ENCODE measurements around the gene B3GNT7.

Gene B3GNT7

DNA sequence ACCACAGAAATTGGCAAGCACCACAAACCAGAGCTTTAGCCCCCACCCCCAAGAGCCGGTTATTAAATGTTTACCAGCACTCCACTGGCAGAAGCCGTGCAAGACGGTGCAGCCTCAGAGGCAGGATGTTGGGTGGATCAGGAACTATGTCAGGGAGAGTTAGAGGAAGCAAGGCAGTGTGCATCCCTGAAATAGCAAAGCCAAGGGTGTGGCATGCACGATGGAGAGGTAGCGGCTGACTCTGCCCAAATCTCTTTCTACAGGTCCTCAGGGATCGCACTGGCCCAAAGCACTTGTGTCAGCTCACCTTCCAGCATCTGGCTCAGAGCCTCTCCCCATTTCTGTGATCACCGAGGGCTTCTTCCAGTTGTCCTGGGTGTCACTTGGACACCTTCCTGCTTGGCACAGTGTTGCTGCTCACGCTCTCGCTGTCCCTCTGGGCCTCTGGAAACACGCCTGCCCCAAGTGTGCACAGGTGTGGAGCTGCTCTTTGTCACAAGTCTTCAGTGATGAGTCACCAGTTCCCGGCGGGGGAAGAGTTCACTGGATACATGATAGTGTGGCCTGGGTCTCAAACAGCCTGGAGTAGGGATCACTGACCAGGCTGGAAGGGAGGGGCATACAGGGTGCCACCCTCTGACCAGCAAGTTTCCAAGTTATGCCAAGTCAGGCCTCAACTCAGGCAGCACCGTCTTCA lies 17.3 kb upstream of the B3GNT7 start:
- Histone ChIP-seq H2BK12ac (ENCODE audit: low read length) (no peak overlapping the region), H3K79me1 (ENCODE audit: low read depth, low read length) (no peaks in the 10 kb centered on the region), H3K23ac (ENCODE audit: low read depth, low read length, poor library complexity) (peak overlapping the region; percentile 56)

GRCh38 chr2:231379266-231380215 lies 16.0 kb upstream of the B3GNT7 start:
- no CpG with 5 or more reads among the region's 21 CpGs for WGBS, 2 donors (ENCODE audit: extremely low coverage in 2 of 2, insufficient read length in 2 of 2, insufficient replicate concordance in 1 of 2)
- no peak overlapping the region for H3K4me3 ChIP-seq (ENCODE audit: low read length in 2 of 2)
- H3K14ac ChIP-seq (ENCODE audit: low read length): no peak overlapping the region
- no peak overlapping the region for H2BK12ac ChIP-seq (ENCODE audit: low read length)
- no peak overlapping the region for H2BK120ac ChIP-seq (ENCODE audit: low read depth, low read length)
- no peak overlapping the region for H3K9ac ChIP-seq (ENCODE audit: low read depth, low read length, poor library complexity)
- H3K27ac ChIP-seq (replicated peaks; ENCODE audit: low read length): no peak overlapping the region
- peak overlapping the region; percentile 35 for H2AK5ac ChIP-seq (ENCODE audit: low read depth, low read length)
- H3K9me3 ChIP-seq (replicated peaks in 1 of 2; ENCODE audit: control insufficient read depth in 2 of 2, insufficient read depth in 1 of 2, low read depth in 1 of 2, low read length in 2 of 2): no peaks in the 10 kb centered on the region
- H3K27me3 ChIP-seq (ENCODE audit: control insufficient read depth in 3 of 3, insufficient read depth in 3 of 3, low read depth in 1 of 3, low read length in 3 of 3): no peaks in the 10 kb centered on the region
- no peak overlapping the region for H4K91ac ChIP-seq (ENCODE audit: low read depth, low read length, poor library complexity)
- no peak overlapping the region for H2AFZ ChIP-seq (ENCODE audit: low read length)
- H3K36me3 ChIP-seq (replicated peaks in 1 of 2; ENCODE audit: control insufficient read depth in 2 of 2, insufficient read depth in 2 of 2, low read length in 2 of 2): no peaks in the 10 kb centered on the region
- DNase-seq (ENCODE audit: low spot score): no peak
- no peak overlapping the region for H2BK5ac ChIP-seq (ENCODE audit: low read length)
- H3K4me1 ChIP-seq (ENCODE audit: control insufficient read depth in 2 of 2, insufficient read depth in 1 of 2, low read depth in 1 of 2, low read length in 2 of 2): peaks cover 3 to 12% of the 10 kb centered on the region in 2 donors
- H3K4ac ChIP-seq (ENCODE audit: low read length): no peak overlapping the region
- no peak overlapping the region for H3K4me2 ChIP-seq (ENCODE audit: insufficient read depth, low read length, poor library complexity, severe bottlenecking)
- no peak overlapping the region for H4K8ac ChIP-seq (ENCODE audit: low read depth, low read length)
- no peaks in the 10 kb centered on the region for H3K79me1 ChIP-seq (ENCODE audit: low read depth, low read length)
- H3K18ac ChIP-seq (ENCODE audit: low read length): peak overlapping the region; percentile 33
- H2BK15ac ChIP-seq (ENCODE audit: low read length): no peak overlapping the region
- no peak overlapping the region for H3K23ac ChIP-seq (ENCODE audit: low read depth, low read length, poor library complexity)

More for the DNA sequence above, 17.3 kb upstream of the B3GNT7 start:
- Histone ChIP-seq H2BK5ac (ENCODE audit: low read length) (no peak overlapping the region), H3K9me3 (replicated peaks in 1 of 2; ENCODE audit: control insufficient read depth in 2 of 2, insufficient read depth in 1 of 2, low read depth in 1 of 2, low read length in 2 of 2) (no peaks in the 10 kb centered on the region), H4K91ac (ENCODE audit: low read depth, low read length, poor library complexity) (no peak overlapping the region), H3K18ac (ENCODE audit: low read length) (no peak overlapping the region), H3K27me3 (ENCODE audit: control insufficient read depth in 3 of 3, insufficient read depth in 3 of 3, low read depth in 1 of 3, low read length in 3 of 3) (no peaks in the 10 kb centered on the region), H3K36me3 (replicated peaks in 1 of 2; ENCODE audit: control insufficient read depth in 2 of 2, insufficient read depth in 2 of 2, low read length in 2 of 2) (no peaks in the 10 kb centered on the region), H2AK5ac (ENCODE audit: low read depth, low read length) (no peak overlapping the region), H2BK15ac (ENCODE audit: low read length) (no peak overlapping the region), H3K14ac (ENCODE audit: low read length) (no peak overlapping the region), H3K4me2 (ENCODE audit: insufficient read depth, low read length, poor library complexity, severe bottlenecking) (no peak overlapping the region), H2BK120ac (ENCODE audit: low read depth, low read length) (no peak overlapping the region), H3K4ac (ENCODE audit: low read length) (no peak overlapping the region), H3K4me1 (ENCODE audit: control insufficient read depth in 2 of 2, insufficient read depth in 1 of 2, low read depth in 1 of 2, low read length in 2 of 2) (peaks cover 3 to 10% of the 10 kb centered on the region in 2 donors), H3K4me3 (ENCODE audit: low read length in 2 of 2) (no peak overlapping the region), H2AFZ (ENCODE audit: low read length) (no peak overlapping the region), H4K8ac (ENCODE audit: low read depth, low read length) (no peak overlapping the region), H3K27ac (replicated peaks; ENCODE audit: low read length) (no peak overlapping the region), H3K9ac (ENCODE audit: low read depth, low read length, poor library complexity) (no peak overlapping the region)
- no CpG with 5 or more reads among the region's 13 CpGs for WGBS, 2 donors (ENCODE audit: extremely low coverage in 2 of 2, insufficient read length in 2 of 2, insufficient replicate concordance in 1 of 2)
- no peak for DNase-seq (ENCODE audit: low spot score)

- Histone ChIP-seq H3K4ac (ENCODE audit: low read length) (no peak overlapping the region), H2BK15ac (ENCODE audit: low read length) (no peak overlapping the region), H2AFZ (ENCODE audit: low read length) (no peak overlapping the region), H3K9ac (ENCODE audit: low read depth, low read length, poor library complexity) (no peak overlapping the region), H3K4me2 (ENCODE audit: insufficient read depth, low read length, poor library complexity, severe bottlenecking) (no peak overlapping the region), H3K9me3 (replicated peaks in 1 of 2; ENCODE audit: control insufficient read depth in 2 of 2, insufficient read depth in 1 of 2, low read depth in 1 of 2, low read length in 2 of 2) (peaks cover 0 to 5% of the 10 kb centered on the region in 2 donors), H2BK120ac (ENCODE audit: low read depth, low read length) (no peak overlapping the region), H2BK5ac (ENCODE audit: low read length) (no peak overlapping the region), H3K18ac (ENCODE audit: low read length) (peak overlapping the region; percentile 33), H3K79me1 (ENCODE audit: low read depth, low read length) (no peaks in the 10 kb centered on the region), H3K36me3 (replicated peaks in 1 of 2; ENCODE audit: control insufficient read depth in 2 of 2, insufficient read depth in 2 of 2, low read length in 2 of 2) (no peaks in the 10 kb centered on the region), H4K91ac (ENCODE audit: low read depth, low read length, poor library complexity) (no peak overlapping the region), H3K23ac (ENCODE audit: low read depth, low read length, poor library complexity) (no peak overlapping the region), H3K27ac (replicated peaks; ENCODE audit: low read length) (no peak overlapping the region), H2AK5ac (ENCODE audit: low read depth, low read length) (peak overlapping the region; percentile 35), H2BK12ac (ENCODE audit: low read length) (no peak overlapping the region), H3K14ac (ENCODE audit: low read length) (no peak overlapping the region), H3K4me3 (ENCODE audit: low read length in 2 of 2) (no peak overlapping the region), H4K8ac (ENCODE audit: low read depth, low read length) (no peak overlapping the region), H3K27me3 (ENCODE audit: control insufficient read depth in 3 of 3, insufficient read depth in 3 of 3, low read depth in 1 of 3, low read length in 3 of 3) (no peaks in the 10 kb centered on the region), H3K4me1 (ENCODE audit: control insufficient read depth in 2 of 2, insufficient read depth in 1 of 2, low read depth in 1 of 2, low read length in 2 of 2) (peaks cover 3 to 12% of the 10 kb centered on the region in 2 donors)
- DNase-seq (ENCODE audit: low spot score): no peak
- WGBS, 2 donors (ENCODE audit: extremely low coverage in 2 of 2, insufficient read length in 2 of 2, insufficient replicate concordance in 1 of 2): no CpG with 5 or more reads among the region's 10 CpGs
Measured at GRCh38 chr2:231380307-231380706, 15.2 kb upstream of the B3GNT7 start.
